SU-DHL-6 (cell line): ENCODE results near the gene GPSM1.

Experiments used
- H2AFZ ChIP-seq: fragments of 200-600 bp; sonication (generic); 2 replicates; pipeline ENCODE4 v1.6.1; 2014; ENCODE audit warnings: low read depth, mild to moderate bottlenecking, moderate library complexity, mixed read lengths, antibody characterized with exemption, low read length; ENCODE audit not compliant: severe bottlenecking
- H3F3A ChIP-seq: fragments of 200-600 bp; shearing (Covaris generic); 2 replicates; pipeline ENCODE4 v1.6.0; 2016; ENCODE audit warnings: antibody characterized with exemption, mild to moderate bottlenecking; ENCODE audit not compliant: insufficient read depth
- H3K27ac ChIP-seq: fragments of 200-600 bp; sonication (generic); 2 replicates; pipeline ENCODE4 v1.5.1; 2016; ENCODE audit warnings: low read depth, mild to moderate bottlenecking, low read length, moderate library complexity, mixed read lengths
- H3K27me3 ChIP-seq: fragments of 200-600 bp; sonication (generic), shearing (Covaris generic); 2 replicates; pipeline ENCODE4 v1.6.0; 2014; ENCODE audit warnings: mild to moderate bottlenecking, low read length
- H3K36me3 ChIP-seq: fragments of 200-600 bp; sonication (generic); 2 replicates; pipeline ENCODE4 v1.6.1; 2014; ENCODE audit warnings: mild to moderate bottlenecking, low read length, mixed read lengths
- H3K4me2 ChIP-seq: fragments of 300-600, 200-600 bp; shearing (Covaris generic), sonication (generic); 2 replicates; pipeline ENCODE4 v1.6.0; 2014; ENCODE audit warnings: low read length, low read depth, mild to moderate bottlenecking; ENCODE audit not compliant: poor library complexity, severe bottlenecking
- H3K4me3 ChIP-seq: fragments of 200-600 bp; sonication (generic); 2 replicates; pipeline ENCODE4 v1.5.1; 2014; ENCODE audit warnings: antibody characterized with exemption, low read length, mild to moderate bottlenecking, mixed read lengths; ENCODE audit not compliant: insufficient read depth, poor library complexity, severe bottlenecking
- H3K79me2 ChIP-seq: fragments of 200-600 bp; sonication (generic); 2 replicates; pipeline ENCODE4 v1.6.1; 2014; ENCODE audit warnings: mild to moderate bottlenecking, low read length, moderate library complexity; ENCODE audit not compliant: insufficient read depth
- H3K9ac ChIP-seq: fragments of 200-600 bp; sonication (generic); 2 replicates; pipeline ENCODE4 v1.7.0; 2014; ENCODE audit warnings: mild to moderate bottlenecking, low read length
- H3K9me2 ChIP-seq: fragments of 200-600 bp; sonication (generic); replicated peaks from 2 replicates; pipeline ENCODE4 v1.6.1; 2014; ENCODE audit warnings: low read length; ENCODE audit not compliant: insufficient read depth
- H3K9me3 ChIP-seq: fragments of 200-600 bp; sonication (generic); 2 replicates; pipeline ENCODE4 v1.6.1; 2014; ENCODE audit warnings: low read length, mixed read lengths; ENCODE audit not compliant: insufficient read depth
- H4K20me1 ChIP-seq: fragments of 200-600 bp; sonication (generic); 2 replicates; pipeline ENCODE4 v1.6.1; 2014; ENCODE audit warnings: low read depth, mild to moderate bottlenecking, antibody characterized with exemption, low read length, moderate library complexity, mixed read lengths
- CTCF ChIP-seq: fragments of 200-600 bp; sonication (generic); IDR thresholded peaks from one replicate; pipeline ENCODE4 v1.5.1; 2017; ENCODE audit warnings: antibody characterized with exemption, mild to moderate bottlenecking, low read length, moderate library complexity; ENCODE audit not compliant: insufficient read depth, poor library complexity, severe bottlenecking
- EZH2phosphoT487 ChIP-seq: fragments of 200-600 bp; sonication (generic), shearing (Covaris generic); conservative IDR thresholded peaks from 2 replicates; pipeline ENCODE4 v1.6.1; 2018; ENCODE audit warnings: mild to moderate bottlenecking, antibody characterized with exemption, low read length, moderate library complexity, mixed read lengths

Gene GPSM1

GRCh38 chr9:136378170-136379002 lies 51.0 kb downstream of the GPSM1 start:
- Histone ChIP-seq H4K20me1 (no peaks in the 10 kb centered on the region), H3K9me3 (no peaks in the 10 kb centered on the region), H3K27ac (no peak overlapping the region), H3K9me2 (no peaks in the 10 kb centered on the region), H2AFZ (no peak overlapping the region), H3K36me3 (no peaks in the 10 kb centered on the region), H3K79me2 (no peaks in the 10 kb centered on the region), H3F3A (no peaks in the 10 kb centered on the region), H3K9ac (no peak overlapping the region), H3K4me3 (no peak overlapping the region), H3K4me2 (no peak overlapping the region), H3K27me3 (no peaks in the 10 kb centered on the region)
- TF ChIP-seq CTCF, result no peak
- TF ChIP-seq EZH2phosphoT487, result no peak

GRCh38 chr9:136379003-136379287 lies 51.6 kb downstream of the GPSM1 start:
- no peak overlapping the region for H3K9ac ChIP-seq

GRCh38 chr9:136379401-136379800 lies 52.1 kb downstream of the GPSM1 start:
- H3K9ac ChIP-seq, result no peak overlapping the region
- TF ChIP-seq CTCF (no peak), EZH2phosphoT487 (no peak)

More at GRCh38 chr9:136379003-136379287, 51.6 kb downstream of the GPSM1 start:
- no peaks in the 10 kb centered on the region for H3F3A ChIP-seq
- H2AFZ ChIP-seq, result no peak overlapping the region
- H3K4me3 ChIP-seq, result no peak overlapping the region
- H4K20me1 ChIP-seq, result no peaks in the 10 kb centered on the region
- no peaks in the 10 kb centered on the region for H3K27me3 ChIP-seq
- no peaks in the 10 kb centered on the region for H3K9me3 ChIP-seq
- H3K79me2 ChIP-seq, result no peaks in the 10 kb centered on the region
- H3K9me2 ChIP-seq, result no peaks in the 10 kb centered on the region
- no peak overlapping the region for H3K27ac ChIP-seq
- TF ChIP-seq EZH2phosphoT487, result no peak
- TF ChIP-seq CTCF, result no peak
- no peaks in the 10 kb centered on the region for H3K36me3 ChIP-seq
- no peak overlapping the region for H3K4me2 ChIP-seq

More at GRCh38 chr9:136379401-136379800, 52.1 kb downstream of the GPSM1 start:
- Histone ChIP-seq H3K79me2 (no peaks in the 10 kb centered on the region), H3K27ac (no peak overlapping the region), H3K4me3 (no peak overlapping the region), H3K9me3 (no peaks in the 10 kb centered on the region), H3K4me2 (no peak overlapping the region), H4K20me1 (no peaks in the 10 kb centered on the region), H3K9me2 (no peaks in the 10 kb centered on the region), H3F3A (no peaks in the 10 kb centered on the region), H2AFZ (no peak overlapping the region), H3K36me3 (no peaks in the 10 kb centered on the region), H3K27me3 (no peaks in the 10 kb centered on the region)
